HepG2 (cell line): Measurements from ENCODE around the gene ZNF584. TPM values are rescaled to one million over a fixed set of nuclear protein-coding genes. Genes with fewer than 3 reads are reported as not detected.
A peak's percentile ranks its signal among the peaks of the same experiment; 100 is the strongest.

Experiments
- ARID4A ChIP-seq: sonication (generic); formaldehyde crosslinking; IDR thresholded peaks from 2 replicates; pipeline ENCODE4 v1.5.0; 2020; ENCODE audit warnings: mild to moderate bottlenecking, missing genetic modification reagents, borderline replicate concordance
- CBX1 ChIP-seq: IDR thresholded peaks from one replicate; pipeline ENCODE4 v1.6.1; 2016; ENCODE audit warnings: antibody characterized with exemption, low read depth
- HDAC2 ChIP-seq: sonication (generic); formaldehyde crosslinking; IDR thresholded peaks from 2 replicates; pipeline ENCODE4 v1.4.0; 2020; ENCODE audit warnings: missing genetic modification reagents
- JDP2 ChIP-seq: sonication (generic); formaldehyde crosslinking; IDR thresholded peaks from 2 replicates; pipeline ENCODE4 v1.8.1; 2022; ENCODE audit warnings: missing genetic modification reagents, borderline replicate concordance
- NCOA1 ChIP-seq: sonication (generic); formaldehyde crosslinking; IDR thresholded peaks from 2 replicates; pipeline ENCODE4 v1.9.0; 2021; ENCODE audit warnings: missing genetic modification reagents
- NCOA2 ChIP-seq: sonication (generic); formaldehyde crosslinking; IDR thresholded peaks from 2 replicates; pipeline ENCODE4 v1.8.0; 2022; ENCODE audit warnings: inconsistent platforms
- RARG ChIP-seq: sonication (generic); formaldehyde crosslinking; IDR thresholded peaks from 2 replicates; pipeline ENCODE4 v1.4.0; 2020; ENCODE audit warnings: low read depth, mild to moderate bottlenecking, missing genetic modification reagents
- RBFOX2 ChIP-seq: fragments of 200-400 bp; formaldehyde crosslinking; IDR thresholded peaks from 2 replicates; pipeline ENCODE4 v1.6.1; 2017; ENCODE audit warnings: low read depth, mild to moderate bottlenecking, low read length
- SP1 ChIP-seq, 2 experiments: fragments of 450-650 bp in 1 of 2; sonication (generic) in 1 of 2; formaldehyde crosslinking in 1 of 2; IDR thresholded peaks; 2 replicates each; pipeline versions ENCODE4 v1.4.0 to v1.6.1; 2016 to 2020; ENCODE audit warnings: missing genetic modification reagents in 1 of 2
- ZBTB3 ChIP-seq: sonication (generic); formaldehyde crosslinking; IDR thresholded peaks from 2 replicates; pipeline ENCODE4 v1.4.0; 2020; ENCODE audit warnings: low read depth, mild to moderate bottlenecking, moderate library complexity, missing genetic modification reagents, borderline replicate concordance
- ZFP62 ChIP-seq: sonication (generic); formaldehyde crosslinking; IDR thresholded peaks from 2 replicates; pipeline ENCODE4 v1.4.0; 2020; ENCODE audit warnings: missing genetic modification reagents
- ZNF333 ChIP-seq: sonication (generic); formaldehyde crosslinking; IDR thresholded peaks from 2 replicates; pipeline ENCODE4 v1.4.0; 2020; ENCODE audit warnings: mild to moderate bottlenecking, missing genetic modification reagents, borderline replicate concordance
- ZNF432 ChIP-seq: sonication (generic); formaldehyde crosslinking; IDR thresholded peaks from 2 replicates; pipeline ENCODE4 v1.5.0; 2020; ENCODE audit warnings: missing genetic modification reagents, mild to moderate bottlenecking, borderline replicate concordance
- ZNF503 ChIP-seq: sonication (generic); formaldehyde crosslinking; IDR thresholded peaks from 2 replicates; pipeline ENCODE4 v1.4.0; 2020; ENCODE audit warnings: missing genetic modification reagents
- ZNF7 ChIP-seq: IDR thresholded peaks from 2 replicates; pipeline ENCODE4 v1.6.1; 2016; ENCODE audit warnings: missing biosample characterization, missing genetic modification reagents
- ZNF891 ChIP-seq: sonication (generic); formaldehyde crosslinking; IDR thresholded peaks from 2 replicates; pipeline ENCODE4 v1.5.0; 2020; ENCODE audit warnings: mild to moderate bottlenecking, missing genetic modification reagents
- ZSCAN21 ChIP-seq: sonication (generic); formaldehyde crosslinking; IDR thresholded peaks from 2 replicates; pipeline ENCODE4 v1.8.0; 2022; ENCODE audit warnings: mild to moderate bottlenecking, missing genetic modification reagents, moderate library complexity, borderline replicate concordance
- polyA plus RNA-seq, 8 experiments: library from polyadenylated mRNA; depleted of rRNA in 3 of 8; stranded (reverse) in 7 of 8; unstranded in 1 of 8; fragments of >200 nt; fragmentation: Illumina TruSeq in 4 of 8; extraction: Trizol in 4 of 8; gene quantifications; 2 replicates each; pipeline versions ENCODE4 v1.2.1 to v1.2.3, GENCODE V29; 2011 to 2016; ENCODE audit warnings: low read depth in 4 of 8, missing spikeins in 1 of 8, mixed read lengths in 1 of 8; ENCODE audit not compliant: insufficient read depth in 1 of 8
- total RNA-seq, 5 experiments: library from RNA; depleted of rRNA; stranded (reverse); fragments of >200 nt; fragmentation: Illumina TruSeq; extraction: Trizol; gene quantifications; 2 replicates each; pipeline ENCODE4 v1.2.3, GENCODE V29; 2016; ENCODE audit warnings: low read depth in 1 of 5
- TF ChIP-seq, protein P1 (sequence below): sonication (generic); formaldehyde crosslinking; IDR thresholded peaks from 2 replicates; pipeline ENCODE4 v1.4.0; 2020; ENCODE audit warnings: missing genetic modification reagents, borderline replicate concordance

ZNF584 gene
- total and polyA plus RNA-seq, 2 of the 13 experiments (the other 11 are each of a cell fraction or from before 2014, with no cell fraction given), result 2.4 to 7.0 TPM

- TF ChIP-seq, protein P1, sequence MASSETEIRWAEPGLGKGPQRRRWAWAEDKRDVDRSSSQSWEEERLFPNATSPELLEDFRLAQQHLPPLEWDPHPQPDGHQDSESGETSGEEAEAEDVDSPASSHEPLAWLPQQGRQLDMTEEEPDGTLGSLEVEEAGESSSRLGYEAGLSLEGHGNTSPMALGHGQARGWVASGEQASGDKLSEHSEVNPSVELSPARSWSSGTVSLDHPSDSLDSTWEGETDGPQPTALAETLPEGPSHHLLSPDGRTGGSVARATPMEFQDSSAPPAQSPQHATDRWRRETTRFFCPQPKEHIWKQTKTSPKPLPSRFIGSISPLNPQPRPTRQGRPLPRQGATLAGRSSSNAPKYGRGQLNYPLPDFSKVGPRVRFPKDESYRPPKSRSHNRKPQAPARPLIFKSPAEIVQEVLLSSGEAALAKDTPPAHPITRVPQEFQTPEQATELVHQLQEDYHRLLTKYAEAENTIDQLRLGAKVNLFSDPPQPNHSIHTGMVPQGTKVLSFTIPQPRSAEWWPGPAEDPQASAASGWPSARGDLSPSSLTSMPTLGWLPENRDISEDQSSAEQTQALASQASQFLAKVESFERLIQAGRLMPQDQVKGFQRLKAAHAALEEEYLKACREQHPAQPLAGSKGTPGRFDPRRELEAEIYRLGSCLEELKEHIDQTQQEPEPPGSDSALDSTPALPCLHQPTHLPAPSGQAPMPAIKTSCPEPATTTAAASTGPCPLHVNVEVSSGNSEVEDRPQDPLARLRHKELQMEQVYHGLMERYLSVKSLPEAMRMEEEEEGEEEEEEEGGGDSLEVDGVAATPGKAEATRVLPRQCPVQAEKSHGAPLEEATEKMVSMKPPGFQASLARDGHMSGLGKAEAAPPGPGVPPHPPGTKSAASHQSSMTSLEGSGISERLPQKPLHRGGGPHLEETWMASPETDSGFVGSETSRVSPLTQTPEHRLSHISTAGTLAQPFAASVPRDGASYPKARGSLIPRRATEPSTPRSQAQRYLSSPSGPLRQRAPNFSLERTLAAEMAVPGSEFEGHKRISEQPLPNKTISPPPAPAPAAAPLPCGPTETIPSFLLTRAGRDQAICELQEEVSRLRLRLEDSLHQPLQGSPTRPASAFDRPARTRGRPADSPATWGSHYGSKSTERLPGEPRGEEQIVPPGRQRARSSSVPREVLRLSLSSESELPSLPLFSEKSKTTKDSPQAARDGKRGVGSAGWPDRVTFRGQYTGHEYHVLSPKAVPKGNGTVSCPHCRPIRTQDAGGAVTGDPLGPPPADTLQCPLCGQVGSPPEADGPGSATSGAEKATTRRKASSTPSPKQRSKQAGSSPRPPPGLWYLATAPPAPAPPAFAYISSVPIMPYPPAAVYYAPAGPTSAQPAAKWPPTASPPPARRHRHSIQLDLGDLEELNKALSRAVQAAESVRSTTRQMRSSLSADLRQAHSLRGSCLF (CRISPR knock-in tag), result peak; percentile 56; the same call in 1 of the 2 replicates
- TF ChIP-seq NCOA1 (CRISPR knock-in tag), result no peak
- TF ChIP-seq HDAC2 (CRISPR knock-in tag), result peak; percentile 36; the same call in 1 of the 2 replicates
- peak; percentile 86; the same call in 1 of the 2 replicates for TF ChIP-seq ZNF891 (CRISPR knock-in tag)
- 0 out of 2 replicates have a peak, but pooled peaks have one; percentile 33 for TF ChIP-seq ZNF503 (CRISPR knock-in tag)
- TF ChIP-seq ZNF333, result peak; percentile 85
- TF ChIP-seq ZSCAN21 (CRISPR knock-in tag), result peak; percentile 47
- peak; percentile 94 for TF ChIP-seq ARID4A
- TF ChIP-seq CBX1, result no peak
- no peak for TF ChIP-seq JDP2 (CRISPR knock-in tag)
- TF ChIP-seq NCOA2 (CRISPR knock-in tag), result peak; percentile 26; the same call in 1 of the 2 replicates
- no peak for TF ChIP-seq SP1 (IDR thresholded peaks at IDR 0.05)
- no peak for TF ChIP-seq SP1 (CRISPR knock-in tag; IDR thresholded peaks at IDR 0.05)
- no peak for TF ChIP-seq ZNF7 (CRISPR knock-in tag)
- no peak; the same call in 1 of the 2 replicates for TF ChIP-seq ZNF432 (CRISPR knock-in tag)
- TF ChIP-seq ZFP62 (CRISPR knock-in tag), result no peak
- 0 out of 2 replicates have a peak, but pooled peaks have one; percentile 47 for TF ChIP-seq ZBTB3 (CRISPR knock-in tag)
- peak; percentile 79; the same call in 1 of the 2 replicates for TF ChIP-seq RARG
- peak; percentile 97 for TF ChIP-seq RBFOX2
Observed at GRCh38 chr19:58386576-58387337, 21.7 kb upstream of the ZNF584 start, which contains the start of gene RPS5 (continued).
